HG03342 (cell line): ENCODE results near the gene IQSEC2.

Experiments used
- ATAC-seq: cut with Tn5 transposase; IDR thresholded peaks from one replicate; pipeline ENCODE4 v1.9.1; 2021; ENCODE audit warnings: mild to moderate bottlenecking, moderate library complexity; ENCODE audit not compliant: unreplicated experiment

The IQSEC2 gene

GRCh38 chrX:53305219-53305995 is 24.0 kb upstream of the IQSEC2 start:
- no peak for ATAC-seq

GRCh38 chrX:53303195-53303594 is 21.8 kb upstream of the IQSEC2 start:
- ATAC-seq, result no peak

- no peak for ATAC-seq
These were observed 18.8 kb upstream of the IQSEC2 start for GRCh38 chrX:53300157-53300556.

GRCh38 chrX:53294024-53294648 is 12.8 kb upstream of the IQSEC2 start:
- ATAC-seq, result no peak

GRCh38 chrX:53291596-53291995 is 10.2 kb upstream of the IQSEC2 start:
- no peak for ATAC-seq

- ATAC-seq, result no peak
These were observed 9.2 kb upstream of the IQSEC2 start for GRCh38 chrX:53290441-53291041.

- no peak for ATAC-seq
These were observed 6.8 kb upstream of the IQSEC2 start for GRCh38 chrX:53288189-53288588.

- ATAC-seq, result no peak
These were observed 6.2 kb upstream of the IQSEC2 start for GRCh38 chrX:53287493-53288138.

GRCh38 chrX:53286171-53286570 is 4.8 kb upstream of the IQSEC2 start:
- no peak for ATAC-seq

- no peak for ATAC-seq
These were observed 4.2 kb upstream of the IQSEC2 start for GRCh38 chrX:53285591-53285990.

- peak; percentile 71 for ATAC-seq
These were observed 3.5 kb upstream of the IQSEC2 start for GRCh38 chrX:53284684-53285447.

- ATAC-seq, result no peak
These were observed 2.2 kb upstream of the IQSEC2 start for GRCh38 chrX:53283567-53283966.

- no peak for ATAC-seq
These were observed 1.7 kb upstream of the IQSEC2 start for GRCh38 chrX:53283099-53283498.

- ATAC-seq, result no peak
These were observed 745 bp upstream of the IQSEC2 start for GRCh38 chrX:53281963-53282695.

GRCh38 chrX:53280331-53281320 is 758 bp downstream of the IQSEC2 start:
- no peak for ATAC-seq

GRCh38 chrX:53279296-53280237 is 1.8 kb downstream of the IQSEC2 start:
- no peak for ATAC-seq

GRCh38 chrX:53272808-53273337 is 8.5 kb downstream of the IQSEC2 start:
- no peak for ATAC-seq
